OCI-LY1 (cell line): ENCODE data around the gene GPRIN1.

Experiments
- H2AFZ ChIP-seq: fragments of 200-600 bp; sonication (generic), shearing (Covaris generic); 2 replicates; pipeline ENCODE4 v1.6.0; 2014; ENCODE audit warnings: antibody characterized with exemption, mild to moderate bottlenecking, low read length
- H3F3A ChIP-seq: fragments of 200-600 bp; sonication (generic), shearing (Covaris generic); 2 replicates; pipeline ENCODE4 v1.6.0; 2014; ENCODE audit warnings: mild to moderate bottlenecking, antibody characterized with exemption, low read length, moderate library complexity; ENCODE audit not compliant: insufficient read depth
- H3K27ac ChIP-seq: fragments of 200-600 bp; sonication (generic); 2 replicates; pipeline ENCODE4 v1.5.1; 2014; ENCODE audit warnings: low read length, mixed run types, mild to moderate bottlenecking, low read depth; ENCODE audit not compliant: poor library complexity, severe bottlenecking
- H3K27me3 ChIP-seq: fragments of 200-600 bp; sonication (generic); 2 replicates; pipeline ENCODE4 v1.6.0; 2014; ENCODE audit warnings: antibody characterized with exemption, mild to moderate bottlenecking, low read length, moderate library complexity; ENCODE audit not compliant: insufficient read depth
- H3K36me3 ChIP-seq: fragments of 200-600 bp; sonication (generic); 2 replicates; pipeline ENCODE4 v1.6.1; 2014; ENCODE audit warnings: mild to moderate bottlenecking, antibody characterized with exemption, low read length, moderate library complexity, mixed read lengths; ENCODE audit not compliant: insufficient read depth
- H3K4me1 ChIP-seq: fragments of 200-600 bp; sonication (generic); 2 replicates; pipeline ENCODE4 v1.5.1; 2014; ENCODE audit warnings: mild to moderate bottlenecking, low read length, moderate library complexity; ENCODE audit not compliant: insufficient read depth, severe bottlenecking
- H3K4me2 ChIP-seq: fragments of 200-600 bp; sonication (generic), shearing (Covaris generic); 2 replicates; pipeline ENCODE4 v1.6.1; 2014; ENCODE audit warnings: low read length
- H3K4me3 ChIP-seq: fragments of 200-600 bp; sonication (generic); 2 replicates; pipeline ENCODE4 v1.5.1; 2014; ENCODE audit warnings: low read length, low read depth, mild to moderate bottlenecking, mixed read lengths; ENCODE audit not compliant: poor library complexity, severe bottlenecking
- H3K79me2 ChIP-seq: fragments of 200-600 bp; shearing (Covaris generic); 2 replicates; pipeline ENCODE4 v1.6.1; 2016; ENCODE audit warnings: mixed run types, low read length, mixed read lengths; ENCODE audit not compliant: insufficient read depth
- H3K9ac ChIP-seq: fragments of 200-600 bp; sonication (generic), shearing (Covaris generic); 2 replicates; pipeline ENCODE4 v1.6.1; 2014; ENCODE audit warnings: mild to moderate bottlenecking, low read length, mixed read lengths
- H3K9me2 ChIP-seq: fragments of 200-600 bp; sonication (generic), shearing (Covaris generic); 2 replicates; pipeline ENCODE4 v1.6.1; 2014; ENCODE audit warnings: low read depth, mild to moderate bottlenecking, low read length, mixed read lengths
- H3K9me3 ChIP-seq: fragments of 200-600 bp; shearing (Covaris generic); 2 replicates; pipeline ENCODE4 v1.6.1; 2014; ENCODE audit warnings: low read length, mixed read lengths
- H4K20me1 ChIP-seq: fragments of 200-600 bp; sonication (generic), shearing (Covaris generic); 2 replicates; pipeline ENCODE4 v1.6.0; 2016; ENCODE audit warnings: mild to moderate bottlenecking, low read length; ENCODE audit not compliant: insufficient read depth
- EZH2 ChIP-seq: fragments of 200-600 bp; sonication (generic), shearing (Covaris generic); IDR thresholded peaks from 2 replicates; pipeline ENCODE4 v1.8.0; 2017; ENCODE audit warnings: borderline replicate concordance, mixed run types, mild to moderate bottlenecking, antibody characterized with exemption, low read length, moderate library complexity, mixed read lengths
- TF ChIP-seq, protein P1 (sequence below): fragments of 200-600 bp; sonication (generic), shearing (Covaris generic); IDR thresholded peaks from 2 replicates; pipeline ENCODE4 v1.5.1; 2017; ENCODE audit warnings: mild to moderate bottlenecking, antibody characterized with exemption, low read length, moderate library complexity, mixed read lengths

Gene GPRIN1

DNA sequence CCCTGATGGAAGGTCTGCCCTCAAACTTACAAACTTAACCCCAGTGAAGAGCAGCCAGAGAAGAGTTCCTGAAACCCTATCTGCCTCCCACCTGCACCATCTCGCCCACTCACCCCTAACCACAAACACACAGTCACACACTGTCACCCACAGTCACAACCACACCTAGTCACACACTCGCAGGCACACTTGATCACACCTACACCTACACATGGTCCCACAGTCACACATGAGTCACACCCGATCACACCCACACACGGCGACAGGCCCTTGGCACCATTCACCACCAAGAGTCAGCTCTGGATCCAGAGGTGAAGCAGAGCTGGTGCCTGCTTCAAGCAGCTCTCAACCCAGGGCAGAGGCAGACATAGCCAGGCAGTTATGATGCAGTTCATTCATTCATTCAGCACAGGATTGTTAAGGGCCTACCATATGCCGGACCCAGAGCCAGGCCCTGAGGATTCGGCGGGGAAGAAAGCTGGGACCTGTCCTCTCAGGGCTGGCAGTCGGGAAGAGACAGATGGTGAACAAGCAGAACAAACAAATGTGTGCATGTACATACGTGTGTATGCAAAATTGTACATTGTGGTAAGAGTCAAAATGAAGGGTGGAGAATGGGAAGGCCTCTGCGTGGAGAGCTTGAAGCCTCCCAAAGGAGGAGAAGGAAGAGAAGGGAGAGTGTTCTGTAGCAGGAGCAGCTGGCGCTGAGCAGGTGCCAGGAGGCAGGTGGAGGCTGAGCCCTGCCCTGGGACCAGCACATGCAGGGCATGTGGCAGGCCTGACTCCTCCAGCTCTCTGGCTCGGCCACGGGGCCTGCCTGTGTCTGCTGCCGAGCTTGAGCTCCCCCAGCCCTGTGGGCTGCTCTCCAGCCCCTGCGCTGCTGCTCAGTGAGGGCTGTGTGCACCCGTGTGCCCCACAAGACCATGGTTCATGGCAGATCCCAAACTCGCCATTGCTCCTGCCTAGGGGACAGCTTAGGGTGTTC is 43.7 kb upstream of the GPRIN1 start:
- no peaks in the 10 kb centered on the region for H3K9me3 ChIP-seq
- H3K4me1 ChIP-seq: no peaks in the 10 kb centered on the region
- H3F3A ChIP-seq: no peaks in the 10 kb centered on the region
- no peaks in the 10 kb centered on the region for H3K36me3 ChIP-seq
- H3K27ac ChIP-seq: no peak overlapping the region
- no peaks in the 10 kb centered on the region for H3K27me3 ChIP-seq
- H3K4me3 ChIP-seq: no peak overlapping the region
- no peaks in the 10 kb centered on the region for H4K20me1 ChIP-seq
- TF ChIP-seq, protein P1, sequence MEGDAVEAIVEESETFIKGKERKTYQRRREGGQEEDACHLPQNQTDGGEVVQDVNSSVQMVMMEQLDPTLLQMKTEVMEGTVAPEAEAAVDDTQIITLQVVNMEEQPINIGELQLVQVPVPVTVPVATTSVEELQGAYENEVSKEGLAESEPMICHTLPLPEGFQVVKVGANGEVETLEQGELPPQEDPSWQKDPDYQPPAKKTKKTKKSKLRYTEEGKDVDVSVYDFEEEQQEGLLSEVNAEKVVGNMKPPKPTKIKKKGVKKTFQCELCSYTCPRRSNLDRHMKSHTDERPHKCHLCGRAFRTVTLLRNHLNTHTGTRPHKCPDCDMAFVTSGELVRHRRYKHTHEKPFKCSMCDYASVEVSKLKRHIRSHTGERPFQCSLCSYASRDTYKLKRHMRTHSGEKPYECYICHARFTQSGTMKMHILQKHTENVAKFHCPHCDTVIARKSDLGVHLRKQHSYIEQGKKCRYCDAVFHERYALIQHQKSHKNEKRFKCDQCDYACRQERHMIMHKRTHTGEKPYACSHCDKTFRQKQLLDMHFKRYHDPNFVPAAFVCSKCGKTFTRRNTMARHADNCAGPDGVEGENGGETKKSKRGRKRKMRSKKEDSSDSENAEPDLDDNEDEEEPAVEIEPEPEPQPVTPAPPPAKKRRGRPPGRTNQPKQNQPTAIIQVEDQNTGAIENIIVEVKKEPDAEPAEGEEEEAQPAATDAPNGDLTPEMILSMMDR: no peak
- TF ChIP-seq EZH2: no peak
- H3K79me2 ChIP-seq: no peaks in the 10 kb centered on the region
- H3K9ac ChIP-seq: no peak overlapping the region
- H3K4me2 ChIP-seq: no peak overlapping the region
- no peaks in the 10 kb centered on the region for H3K9me2 ChIP-seq
- no peak overlapping the region for H2AFZ ChIP-seq

DNA sequence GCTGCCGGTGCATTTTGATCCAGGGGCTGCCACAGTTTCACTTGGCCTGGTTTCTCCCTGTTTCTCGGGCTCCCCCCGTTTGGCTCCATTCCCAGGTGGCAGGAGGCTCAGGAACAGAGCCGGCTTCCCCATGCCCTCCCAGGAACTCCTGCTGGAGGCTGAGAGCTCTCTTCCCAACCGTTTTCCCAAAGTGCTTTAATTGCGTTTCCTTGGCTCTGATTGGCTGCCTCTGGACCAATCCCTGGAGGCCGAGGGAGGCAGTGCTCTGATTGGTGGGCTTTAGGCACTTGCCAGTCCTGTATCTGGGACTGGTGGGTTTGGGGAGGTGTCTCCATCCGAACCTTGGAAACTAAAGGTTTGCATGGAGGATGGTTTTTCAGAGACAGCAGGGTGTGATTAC is 42.2 kb upstream of the GPRIN1 start:
- H3K79me2 ChIP-seq: no peaks in the 10 kb centered on the region
- H3K27me3 ChIP-seq: no peaks in the 10 kb centered on the region
- no peak overlapping the region for H3K4me3 ChIP-seq
- TF ChIP-seq, protein P1: no peak
- no peak for TF ChIP-seq EZH2
- H3K9me2 ChIP-seq: no peaks in the 10 kb centered on the region
- H2AFZ ChIP-seq: no peak overlapping the region
- H3F3A ChIP-seq: no peaks in the 10 kb centered on the region
- no peaks in the 10 kb centered on the region for H3K9me3 ChIP-seq
- H3K4me1 ChIP-seq: peaks cover 12% of the 10 kb centered on the region
- no peak overlapping the region for H3K27ac ChIP-seq
- no peaks in the 10 kb centered on the region for H4K20me1 ChIP-seq
- no peaks in the 10 kb centered on the region for H3K36me3 ChIP-seq
- H3K4me2 ChIP-seq: no peak overlapping the region
- no peak overlapping the region for H3K9ac ChIP-seq

DNA sequence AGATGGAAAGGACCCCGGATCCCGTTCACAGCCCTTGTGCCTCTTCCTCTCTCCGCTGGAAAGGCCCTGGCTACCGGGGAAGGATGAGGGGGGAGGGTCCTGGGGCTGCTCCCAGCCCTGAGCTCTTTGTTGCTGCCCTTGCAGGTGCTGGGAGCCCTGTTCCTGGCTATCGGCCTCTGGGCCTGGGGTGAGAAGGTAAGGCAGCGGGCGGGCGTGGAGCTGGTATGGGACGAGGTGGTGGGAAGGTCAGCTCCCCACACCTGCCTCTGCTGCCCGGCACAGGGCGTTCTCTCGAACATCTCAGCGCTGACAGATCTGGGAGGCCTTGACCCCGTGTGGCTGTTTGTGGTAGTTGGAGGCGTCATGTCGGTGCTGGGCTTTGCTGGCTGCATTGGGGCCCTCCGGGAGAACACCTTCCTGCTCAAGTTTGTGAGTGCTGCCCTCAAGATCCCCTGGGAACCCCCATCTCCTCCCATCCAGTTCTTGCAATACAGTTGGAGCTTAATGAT is 41.6 kb upstream of the GPRIN1 start:
- H4K20me1 ChIP-seq: no peaks in the 10 kb centered on the region
- H3K27me3 ChIP-seq: no peaks in the 10 kb centered on the region
- H3K4me2 ChIP-seq: no peak overlapping the region
- TF ChIP-seq, protein P1: no peak
- TF ChIP-seq EZH2: no peak
- no peak overlapping the region for H3K27ac ChIP-seq
- no peaks in the 10 kb centered on the region for H3K36me3 ChIP-seq
- no peaks in the 10 kb centered on the region for H3K9me2 ChIP-seq
- H3K4me1 ChIP-seq: peaks cover 17% of the 10 kb centered on the region
- H3K4me3 ChIP-seq: no peak overlapping the region
- H3K79me2 ChIP-seq: no peaks in the 10 kb centered on the region
- no peaks in the 10 kb centered on the region for H3F3A ChIP-seq
- no peak overlapping the region for H2AFZ ChIP-seq
- no peak overlapping the region for H3K9ac ChIP-seq
- no peaks in the 10 kb centered on the region for H3K9me3 ChIP-seq
